Eye (tissue), 1 donor: ENCODE measurements around the gene GOLGA2.
A peak's percentile ranks its signal among the peaks of the same experiment; 100 is the strongest.
"Not testable (repeated sequence)": the region's sequence is repeated elsewhere in the genome, so short reads cannot be mapped to it uniquely, and the experiment has no call there.

ENCODE experiments used
- DNase-seq: peaks from one replicate; pipeline ENCODE4 v3.0.0-alpha.2; 2015

Gene GOLGA2

DNA sequence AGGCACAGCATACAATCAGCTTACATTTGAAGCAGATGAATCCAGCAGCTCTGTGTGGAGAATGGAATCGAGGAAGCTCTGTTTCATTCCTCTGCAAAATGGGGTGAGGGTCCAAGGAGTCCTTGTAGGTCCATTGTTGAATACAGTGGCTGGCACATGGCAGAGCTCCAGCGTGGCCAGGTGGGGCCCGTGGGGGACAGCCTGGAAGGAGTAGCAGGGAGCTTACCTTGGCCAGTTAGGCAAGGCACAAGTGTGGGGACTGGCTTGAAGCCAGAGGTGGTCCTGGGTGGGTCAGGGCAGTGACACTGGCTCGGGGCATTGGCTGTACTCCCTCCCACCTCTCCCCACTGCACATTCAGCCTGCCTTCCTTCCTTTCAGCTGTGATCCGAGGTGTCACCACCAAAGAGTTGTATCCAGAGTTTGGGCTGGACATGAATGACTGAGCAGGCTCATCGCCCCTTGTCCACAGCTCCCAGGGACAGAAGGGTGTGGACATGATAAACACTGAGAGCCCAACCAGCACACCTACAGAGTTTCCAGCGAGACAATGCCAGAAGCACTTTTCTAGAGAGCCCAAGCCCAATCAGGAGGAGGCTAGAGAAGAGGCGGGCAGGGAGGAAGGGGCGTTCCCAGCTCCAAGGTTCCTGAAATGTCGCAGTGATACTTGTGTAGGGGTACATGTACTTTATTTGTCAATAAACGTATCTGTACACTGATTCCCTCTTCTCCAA, 12.6 kb upstream of the GOLGA2 start:
- DNase-seq = no peak

DNA sequence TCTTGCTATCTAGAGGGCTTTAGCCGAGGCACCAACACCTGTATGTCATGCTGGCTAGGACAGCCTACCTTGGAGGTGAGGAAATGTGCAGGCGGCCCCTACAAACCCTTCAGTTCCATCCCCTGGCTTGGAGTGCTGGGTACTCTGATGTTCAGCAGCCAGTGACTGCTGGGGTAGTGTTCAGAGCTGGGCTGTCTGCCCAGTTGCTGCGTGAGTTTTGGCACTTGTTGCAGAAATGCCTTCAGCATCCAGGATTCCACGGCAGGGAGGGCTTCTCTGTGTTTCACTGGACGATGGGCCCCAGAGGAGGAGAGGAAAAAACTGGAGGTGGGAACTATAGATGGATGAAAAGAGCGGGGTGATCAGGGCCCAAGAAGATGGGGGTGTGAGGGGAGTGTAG, 10.6 kb upstream of the GOLGA2 start:
- peak; percentile 30 for DNase-seq

DNA sequence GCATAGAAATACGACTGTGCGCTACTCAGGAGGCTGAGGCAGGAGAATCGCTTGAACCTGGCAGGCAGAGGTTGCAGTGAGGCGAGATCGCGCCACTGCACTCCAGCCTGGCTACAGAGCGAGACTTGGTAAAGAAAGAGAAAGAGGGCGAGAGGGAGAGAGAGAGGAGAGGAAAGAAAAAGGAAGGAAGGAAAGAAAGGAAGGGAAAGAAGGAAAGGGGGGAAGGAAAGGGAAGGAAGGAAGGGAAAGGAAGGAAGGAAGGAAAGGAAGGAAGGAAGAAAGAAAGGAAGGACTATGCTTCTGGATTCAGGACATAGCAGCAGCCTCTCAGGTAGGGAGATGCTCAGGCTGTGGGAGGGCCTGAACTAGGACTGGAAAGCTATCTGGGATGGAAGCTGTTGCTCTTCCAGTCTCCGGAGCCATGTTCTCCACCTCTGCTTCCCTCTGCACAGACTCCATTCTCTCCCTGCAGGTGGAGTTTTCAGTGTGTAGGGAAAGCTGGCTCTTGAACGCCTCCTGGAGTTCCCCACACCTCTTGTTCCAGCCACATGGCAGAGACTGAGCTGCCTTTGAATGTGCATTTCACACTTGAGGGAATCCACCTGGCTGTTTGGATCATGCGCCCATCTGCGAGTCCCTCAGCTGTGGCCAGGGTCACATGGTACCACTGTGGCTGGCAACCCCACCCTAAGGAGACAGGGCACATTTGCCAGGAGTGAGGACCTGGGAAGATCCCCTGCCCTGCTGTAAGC, 9.4 kb upstream of the GOLGA2 start:
- no peak for DNase-seq

DNA sequence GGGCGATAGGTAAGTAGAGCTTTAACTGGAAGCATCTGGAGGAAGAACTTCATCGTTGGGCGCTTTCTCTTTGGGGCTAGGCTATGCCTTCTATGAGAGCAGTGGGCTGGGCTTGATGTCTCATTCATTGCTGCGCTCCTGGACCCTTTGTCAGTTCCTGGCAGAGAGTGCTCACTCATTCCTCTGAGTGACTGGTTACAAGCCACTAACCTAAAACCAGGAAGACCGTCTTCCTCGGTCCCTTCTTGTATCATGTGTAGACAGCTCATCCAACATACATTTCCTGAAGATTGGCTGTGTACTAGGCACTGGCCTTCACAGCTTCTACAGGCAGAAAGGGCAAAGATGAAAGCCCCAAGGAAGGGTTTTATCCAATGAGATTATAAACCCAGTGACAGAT, 6.7 kb upstream of the GOLGA2 start:
- no peak for DNase-seq

DNA sequence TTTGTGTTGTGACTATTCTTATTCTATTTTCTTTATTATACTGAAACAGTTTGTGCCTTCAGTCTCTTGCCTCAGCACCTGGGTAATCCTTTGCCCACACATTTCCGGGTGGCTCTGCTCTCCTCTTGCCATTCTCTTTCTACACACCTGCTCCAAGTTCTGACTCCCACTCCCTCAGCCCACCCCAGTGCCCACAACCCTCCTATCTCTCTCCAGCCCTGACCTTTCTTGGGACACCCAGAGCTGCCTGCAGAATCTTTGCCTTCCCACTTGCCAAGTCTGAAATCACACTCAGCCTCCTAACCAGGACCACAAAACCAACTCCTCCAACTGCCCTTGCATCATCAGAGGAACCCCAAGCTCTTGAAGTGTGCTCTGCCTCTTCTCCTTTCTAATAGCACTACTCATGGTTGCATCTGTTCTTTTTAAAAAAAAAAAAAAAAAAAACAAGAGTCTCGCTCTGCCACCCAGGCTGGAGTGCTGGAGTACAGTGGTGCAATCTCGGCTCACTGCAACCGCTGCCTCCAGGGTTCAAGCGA, 4.3 kb upstream of the GOLGA2 start:
- no peak for DNase-seq

DNA sequence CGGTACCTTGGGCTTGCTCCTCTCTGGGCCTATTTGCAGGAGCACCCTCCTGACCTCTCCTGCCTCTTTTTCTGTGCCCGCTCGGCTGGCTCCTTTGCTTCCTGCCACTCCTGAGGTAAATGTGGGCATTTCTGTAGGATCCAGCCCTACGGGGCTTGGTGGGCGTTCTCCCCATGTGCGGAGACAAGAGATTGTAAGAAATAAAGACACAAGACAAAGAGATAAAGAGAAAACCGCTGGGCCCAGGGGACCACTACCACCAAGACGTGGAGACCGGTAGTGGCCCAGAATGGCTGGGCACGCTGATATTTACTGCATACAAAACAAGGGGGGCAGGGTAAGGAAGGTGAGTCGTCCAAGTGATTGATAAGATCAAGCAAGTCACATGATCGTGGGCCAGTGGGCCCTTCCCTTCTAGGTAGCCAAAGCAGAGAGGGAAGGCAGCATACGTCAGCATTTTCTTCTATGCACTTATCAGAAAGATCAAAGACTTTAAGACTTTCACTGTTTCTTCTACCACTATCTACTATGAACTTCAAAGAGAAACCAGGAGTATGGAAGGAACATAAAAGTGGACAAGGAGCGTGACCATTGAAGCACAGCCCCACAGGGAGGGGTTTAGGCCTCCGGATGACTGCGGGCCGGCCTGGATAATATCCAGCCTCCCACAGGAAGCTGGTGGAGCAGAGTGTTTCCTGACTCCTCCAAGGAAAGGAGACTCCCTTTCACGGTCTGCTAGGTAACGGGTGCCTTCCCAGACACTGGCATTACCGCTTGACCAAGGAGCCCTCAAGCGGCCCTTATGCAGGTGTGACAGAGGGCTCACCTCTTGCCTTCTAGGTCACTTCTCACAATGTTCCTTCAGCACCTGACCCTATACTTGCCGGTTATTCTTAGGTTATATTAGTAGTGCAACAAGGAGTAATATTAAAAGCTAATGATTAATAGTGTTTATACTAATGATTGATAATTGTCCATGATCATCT, 3.6 kb upstream of the GOLGA2 start:
- DNase-seq = not testable (repeated sequence)

DNA sequence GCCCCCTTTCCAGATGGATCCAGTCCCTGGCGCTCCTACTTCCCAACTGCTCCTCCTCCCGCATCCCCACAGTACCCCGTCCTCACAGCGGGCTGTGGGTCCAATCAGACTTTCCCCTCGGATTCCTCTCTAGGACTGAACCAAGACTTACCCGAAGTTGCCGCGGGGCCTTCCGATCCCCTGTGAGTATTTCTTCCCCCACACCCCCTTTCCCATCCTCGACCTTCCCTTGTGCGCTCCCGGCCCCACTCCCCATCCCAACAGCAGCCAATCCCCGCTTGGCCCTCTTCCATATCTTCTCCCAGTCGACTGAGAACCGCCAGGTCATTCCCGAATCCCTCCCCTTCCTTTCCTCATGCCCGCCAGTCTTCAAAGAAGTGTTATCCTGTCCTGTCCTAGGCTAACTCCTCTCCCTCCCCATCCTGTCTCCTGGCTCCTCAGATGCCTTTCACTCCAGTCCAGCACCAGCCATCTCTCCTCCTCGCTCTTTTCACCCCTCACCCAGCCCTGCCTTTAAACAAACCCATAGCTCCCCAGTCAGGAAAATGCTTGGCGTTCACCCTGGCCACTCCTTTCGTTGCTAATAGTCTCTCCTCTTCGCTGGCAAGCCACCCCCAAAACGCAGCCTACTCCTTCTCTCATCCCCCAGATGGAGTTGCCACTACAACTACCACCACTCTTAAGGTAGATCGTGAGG, 915 bp upstream of the GOLGA2 start:
- DNase-seq = no peak

DNA sequence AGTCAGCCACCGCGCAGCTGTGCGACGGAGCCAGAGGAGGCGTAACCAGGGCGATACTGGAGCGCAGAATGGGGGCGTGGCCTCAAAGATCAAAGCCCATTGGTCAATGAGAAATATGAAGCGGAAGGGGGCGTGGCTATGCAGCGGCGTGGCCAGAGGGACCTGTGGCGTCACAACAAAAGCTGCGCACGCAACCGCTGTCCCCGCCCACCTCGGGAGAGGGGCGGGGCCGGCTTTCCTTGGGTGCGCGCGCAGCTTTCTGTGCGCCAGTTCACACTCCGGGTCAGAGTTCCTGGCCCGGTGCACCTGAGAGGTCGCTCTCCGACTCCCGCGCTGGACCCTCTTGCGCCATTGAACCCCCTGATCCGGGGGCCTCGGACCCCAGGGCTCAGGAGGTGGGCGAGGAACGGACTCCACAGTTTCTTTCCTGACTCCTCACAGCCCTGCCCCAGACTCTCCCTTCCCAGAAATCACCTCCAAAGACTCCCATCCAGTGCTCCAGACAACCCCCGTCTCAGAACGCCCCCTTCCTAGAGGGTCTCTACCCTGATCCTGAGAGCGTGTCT, 284 bp upstream of the GOLGA2 start, which contains the start of gene SWI5:
Gene SWI5, plus strand, starts transcription at position 269 of the 566 bp plus-strand sequence.
- peak; percentile 100 for DNase-seq

DNA sequence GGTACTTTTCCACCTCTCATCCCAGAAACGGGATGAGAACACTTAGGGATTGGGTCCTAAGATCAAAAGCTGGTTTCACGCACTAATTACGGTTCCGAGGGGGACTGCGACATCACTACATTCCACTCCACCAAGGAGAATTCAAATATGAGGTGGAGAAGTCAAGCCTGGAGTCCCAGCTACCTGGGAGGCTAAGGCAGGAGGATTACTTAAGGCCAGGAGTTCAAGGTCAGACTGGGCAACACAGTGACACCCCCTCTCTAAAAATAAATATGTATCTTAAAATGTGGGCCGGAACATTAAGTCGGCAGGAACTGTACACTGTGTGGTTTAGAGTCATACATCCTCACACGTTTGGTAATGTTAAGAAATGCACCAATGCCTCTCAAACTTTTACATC, 1.6 kb downstream of the GOLGA2 start:
- no peak for DNase-seq

DNA sequence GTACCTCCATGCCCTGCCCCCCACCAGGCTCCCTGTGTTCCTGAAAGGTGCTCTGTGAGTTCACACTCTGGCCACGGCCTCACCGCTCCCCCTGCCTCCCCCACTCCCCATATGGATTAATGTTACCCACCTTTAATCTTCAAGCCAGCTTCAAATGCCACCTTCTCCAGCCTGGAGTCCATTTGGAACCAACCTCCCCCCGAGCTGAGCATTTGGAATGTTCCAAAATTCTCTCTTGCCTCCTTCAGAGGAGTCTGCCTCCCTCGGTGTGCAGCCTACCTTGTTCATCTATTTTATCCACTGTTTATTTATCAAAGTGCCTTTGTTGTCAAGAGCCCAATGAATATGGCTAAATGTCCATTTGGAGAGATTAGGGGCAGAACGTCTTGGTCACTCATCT, 4.3 kb downstream of the GOLGA2 start:
- no peak for DNase-seq

DNA sequence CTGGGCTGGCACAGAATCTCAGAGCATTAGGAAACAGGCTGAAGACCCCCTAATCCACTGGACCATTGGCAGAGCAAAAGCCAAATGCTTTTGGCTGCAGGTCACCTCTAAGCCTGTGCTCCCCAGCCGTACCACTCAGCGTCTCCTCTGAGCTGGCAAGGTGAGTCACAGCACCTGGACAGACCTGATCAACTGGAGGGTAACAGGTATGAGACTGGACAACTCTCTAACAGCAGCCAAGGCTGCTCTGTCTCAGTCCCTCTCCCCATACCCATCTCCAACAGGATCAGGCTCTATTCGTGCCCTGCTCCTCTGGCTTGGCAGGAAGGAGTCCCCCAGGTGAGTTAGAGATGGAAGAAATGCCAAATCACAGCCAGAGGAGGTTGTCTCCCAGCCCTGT, 4.7 kb downstream of the GOLGA2 start:
- no peak for DNase-seq

DNA sequence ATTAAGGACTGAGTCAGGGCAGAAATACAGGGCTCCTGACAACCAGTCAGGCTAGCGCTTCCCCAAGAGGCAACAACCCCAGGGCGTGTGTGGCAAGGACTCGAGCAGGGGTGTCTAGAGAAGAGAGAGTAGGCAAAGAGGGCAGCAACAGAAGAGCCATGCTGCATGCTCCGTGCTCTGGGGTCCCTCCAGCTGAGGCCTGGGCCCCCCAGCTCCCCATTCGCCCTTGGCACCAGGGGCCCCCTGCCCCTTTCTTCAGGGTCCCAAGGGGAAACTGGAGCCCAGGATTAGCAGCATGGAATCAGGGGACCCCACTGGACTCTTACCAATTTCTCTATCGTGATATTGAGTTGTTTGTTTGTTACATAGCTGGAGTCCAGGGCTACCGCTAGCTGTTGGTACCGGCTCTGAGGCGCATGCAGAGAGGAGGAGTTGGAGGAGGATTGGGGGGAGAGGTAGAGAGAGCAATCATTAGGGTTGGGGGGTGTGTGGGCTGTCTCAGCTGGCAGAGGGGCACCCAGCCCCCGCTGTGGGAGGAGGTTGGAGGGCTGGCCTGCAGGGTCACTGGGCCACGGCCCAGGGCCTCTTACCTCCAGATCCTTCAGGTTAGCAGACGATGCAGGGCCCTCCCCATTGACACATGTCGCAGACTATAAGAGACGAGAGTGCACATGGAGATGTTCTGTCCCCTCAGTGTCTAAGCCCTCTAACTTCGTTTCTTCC, 8.8 kb downstream of the GOLGA2 start:
- no peak for DNase-seq

DNA sequence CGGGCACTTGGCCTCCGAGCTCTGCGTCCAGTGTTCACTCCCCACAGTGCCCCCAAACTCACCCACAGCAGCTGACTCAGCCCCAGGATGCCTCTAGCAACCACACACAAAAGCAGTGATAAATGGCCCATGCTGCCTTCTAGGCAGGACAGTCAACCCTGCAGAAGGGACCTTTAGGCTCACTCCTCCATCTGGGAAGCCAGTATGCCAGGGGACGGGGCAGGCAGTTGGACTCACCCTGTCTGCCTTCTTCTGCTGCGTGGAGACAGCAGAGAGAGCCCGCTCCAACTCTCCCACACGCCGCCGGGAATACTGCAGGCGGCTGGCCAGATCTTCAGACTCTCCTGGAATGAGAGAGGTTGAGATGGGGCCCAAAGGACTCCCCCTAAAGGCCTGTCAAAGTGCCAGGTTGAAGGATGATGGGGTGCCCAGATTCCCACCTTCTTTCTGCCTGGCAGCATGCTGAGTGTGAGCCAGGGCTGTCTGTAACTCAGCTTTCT, 10.4 kb downstream of the GOLGA2 start:
- no peak for DNase-seq

DNA sequence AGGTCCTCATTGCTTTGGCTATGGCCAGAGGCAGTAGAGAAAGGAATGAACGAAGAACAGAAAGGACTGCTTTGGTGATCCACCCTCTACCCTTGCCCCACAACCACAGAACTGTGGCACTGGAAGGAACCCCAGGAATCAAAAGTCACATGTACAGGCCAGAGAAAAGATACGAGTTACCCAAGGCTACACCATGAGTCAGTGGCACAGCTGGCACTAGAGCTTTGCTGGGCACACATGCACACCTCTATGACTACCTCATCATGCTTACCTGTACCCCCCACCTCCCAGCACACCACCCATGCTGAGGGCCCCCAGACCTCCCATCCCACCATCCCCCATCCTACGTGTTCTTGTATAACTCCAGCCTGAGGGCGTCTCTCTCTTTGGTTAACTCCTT, 13.1 kb downstream of the GOLGA2 start:
- DNase-seq = no peak

DNA sequence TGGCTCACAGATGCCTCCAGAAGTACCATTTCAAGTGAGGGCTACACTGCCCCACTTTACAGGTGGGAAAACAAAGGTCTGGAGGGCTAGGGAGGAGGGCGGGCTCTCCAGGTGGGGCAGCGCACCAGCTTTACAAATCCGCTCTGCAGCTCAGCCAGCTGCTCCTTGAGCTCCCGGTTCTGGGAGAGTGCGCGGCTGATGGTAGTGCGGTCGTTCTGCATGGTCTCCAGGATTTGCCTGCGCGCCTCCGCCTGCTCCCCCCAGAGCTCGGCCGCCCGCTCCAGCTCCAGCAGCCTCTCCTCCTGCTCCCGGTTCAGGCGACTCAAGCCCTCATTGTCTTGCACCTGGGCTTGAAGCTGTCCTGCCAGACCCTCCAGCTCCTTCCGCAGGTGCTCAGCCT, 15.5 kb downstream of the GOLGA2 start:
- DNase-seq = no peak

DNA sequence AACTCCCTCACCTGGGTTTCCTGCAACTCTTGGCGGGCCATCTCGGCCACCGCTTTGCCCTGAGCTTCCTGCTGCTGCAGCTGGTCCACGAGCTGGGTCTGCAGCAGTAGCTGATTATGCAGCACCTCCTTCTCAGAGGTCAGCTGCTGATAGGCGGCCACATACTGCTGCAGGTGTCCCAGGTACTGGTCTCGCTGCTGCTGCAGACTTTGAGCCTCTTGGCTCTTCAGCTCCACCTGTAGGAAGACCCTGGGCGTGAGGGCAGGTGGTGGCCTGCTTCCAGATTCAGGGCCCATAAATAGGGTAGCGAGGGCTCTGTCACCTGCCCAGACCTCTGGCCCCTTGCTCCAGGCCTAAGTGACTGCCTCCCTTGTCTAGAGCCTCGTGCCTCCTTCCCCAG, 16.7 kb downstream of the GOLGA2 start:
- DNase-seq = no peak

DNA sequence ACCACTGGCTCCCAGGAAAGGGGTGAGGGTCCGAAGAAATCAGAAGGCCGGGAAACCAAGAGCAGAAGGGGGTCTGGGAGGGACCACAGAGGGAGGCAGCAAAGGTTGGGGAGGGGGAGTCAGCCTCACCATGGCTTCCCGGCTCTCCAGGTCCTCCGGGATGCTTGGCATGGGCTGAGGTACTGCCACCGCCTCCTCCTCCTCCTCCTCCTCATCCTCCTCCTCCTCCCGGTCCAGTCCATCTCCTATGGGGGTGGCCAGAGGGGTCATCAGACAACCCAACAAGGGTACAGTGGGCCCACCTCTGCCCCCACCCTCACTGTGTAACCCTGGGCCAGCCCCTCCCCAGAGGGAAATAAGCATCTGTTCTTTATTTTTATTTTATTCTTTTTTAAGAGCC, 17.5 kb downstream of the GOLGA2 start:
- DNase-seq = no peak

DNA sequence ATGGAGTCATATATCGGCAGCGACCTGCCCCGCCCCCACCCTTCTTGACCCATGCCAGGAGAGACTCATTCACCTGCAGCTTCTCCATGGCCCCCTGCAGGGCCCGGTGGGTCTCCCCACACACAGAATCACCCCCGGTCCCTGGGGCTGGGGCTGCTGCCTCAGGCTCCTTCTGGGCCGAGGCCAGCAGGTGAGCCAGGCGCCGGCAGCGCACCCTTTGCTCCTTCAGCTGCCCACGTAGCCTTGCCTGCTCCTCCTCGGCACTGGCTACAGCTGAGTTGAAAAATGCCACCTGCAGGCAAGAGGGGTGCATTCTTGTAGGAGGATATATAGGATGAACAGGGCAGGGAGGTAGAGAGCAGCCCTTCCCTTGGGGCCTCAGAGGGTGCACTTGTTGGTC, 17.9 kb downstream of the GOLGA2 start:
- DNase-seq = no peak

DNA sequence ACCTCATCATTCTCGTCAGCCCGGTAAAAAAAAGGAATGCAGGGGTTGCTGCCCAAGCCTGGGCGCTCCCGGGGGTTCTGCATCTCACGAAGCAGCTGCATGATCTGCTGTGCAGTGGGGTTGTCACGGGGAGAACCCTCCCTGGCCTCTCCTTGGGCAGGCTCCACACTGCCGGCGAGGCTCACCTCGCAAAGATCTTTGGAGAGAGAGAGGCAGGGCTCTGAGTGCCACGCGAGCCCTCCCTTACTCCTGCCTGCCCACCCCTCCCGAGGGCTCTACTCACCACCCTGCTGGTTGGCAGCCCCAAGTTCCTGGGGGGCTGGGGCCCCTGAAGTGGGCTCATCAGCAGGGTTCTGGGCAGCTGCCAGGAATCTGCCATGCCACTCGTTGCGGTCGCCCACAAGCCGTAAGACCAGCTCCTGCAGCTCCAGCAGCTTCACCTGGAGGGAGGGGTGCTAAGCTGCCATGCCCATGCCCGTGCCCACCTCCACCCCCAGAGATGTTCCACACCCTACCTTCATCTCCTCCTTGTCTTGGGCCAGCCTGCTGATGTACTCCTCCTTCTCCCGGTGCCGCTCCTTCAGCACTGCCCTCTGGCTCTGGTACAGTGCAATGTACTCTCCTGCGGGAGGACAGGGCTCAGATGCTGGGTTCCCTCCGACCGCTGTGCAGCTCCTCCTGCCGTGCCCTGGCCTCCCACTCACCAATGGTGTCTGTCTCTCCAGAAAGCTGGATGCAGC, 18.6 kb downstream of the GOLGA2 start:
- DNase-seq = no peak
